Nephron (organoid): ENCODE data around the gene CAMK2D.

Experiments used
- H3K27ac Mint-ChIP-seq, 3 experiments: 2 replicates each; pipeline ENCODE4 v1.8.0; 2020; ENCODE audit warnings: mixed read lengths in 3 of 3, mild to moderate bottlenecking in 2 of 3, moderate library complexity in 1 of 3
- H3K27me3 Mint-ChIP-seq: 2 replicates; pipeline ENCODE4 v1.8.0; 2021; ENCODE audit warnings: low read depth, mild to moderate bottlenecking, moderate library complexity, mixed read lengths
- H3K36me3 Mint-ChIP-seq: 2 replicates; pipeline ENCODE4 v1.8.0; 2020; ENCODE audit warnings: low read depth, mixed read lengths
- H3K4me1 Mint-ChIP-seq: 2 replicates; pipeline ENCODE4 v1.8.0; 2020; ENCODE audit warnings: mixed read lengths
- H3K4me3 Mint-ChIP-seq, 3 experiments: 2 replicates each; pipeline ENCODE4 v1.8.0; 2020; ENCODE audit warnings: mild to moderate bottlenecking in 3 of 3, mixed read lengths in 3 of 3, moderate library complexity in 2 of 3
- H3K9me3 Mint-ChIP-seq: 2 replicates; pipeline ENCODE4 v1.8.0; 2020; ENCODE audit warnings: mixed read lengths
- TF ChIP-seq, protein P1 (sequence below), 3 experiments: fragments of 200-600 bp; sonication (generic); IDR thresholded peaks; one replicate each; pipeline ENCODE4 v1.5.0; 2021; ENCODE audit warnings: antibody characterized with exemption in 3 of 3; ENCODE audit not compliant: unreplicated experiment in 3 of 3

CAMK2D gene

DNA sequence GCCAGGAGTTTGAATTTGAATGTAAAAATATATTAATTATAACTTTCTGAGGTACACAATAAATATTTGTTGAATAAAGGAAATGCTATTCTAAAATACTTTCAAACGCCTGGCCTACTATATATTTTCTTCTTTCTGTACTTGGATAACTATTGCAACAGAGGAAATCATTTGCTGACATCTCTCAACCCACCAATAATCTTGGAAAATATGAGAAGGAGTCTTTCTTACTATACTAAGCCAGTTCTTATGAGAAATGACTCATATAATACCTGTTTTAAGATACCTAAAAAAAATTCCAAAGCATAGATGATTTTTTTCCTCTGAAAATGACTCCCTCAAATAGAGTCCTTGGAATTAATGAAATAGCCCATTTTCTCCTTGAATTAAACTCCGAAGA, 64.1 kb downstream of the CAMK2D start:
- Mint-ChIP-seq H3K4me1 (peaks cover 15% of the 10 kb centered on the region), H3K9me3 (no peaks in the 10 kb centered on the region), H3K27ac (no peak overlapping the region), H3K4me3 (no peak overlapping the region), H3K27me3 (no peaks in the 10 kb centered on the region), H3K36me3 (peaks cover 4% of the 10 kb centered on the region)
- TF ChIP-seq, protein P1, sequence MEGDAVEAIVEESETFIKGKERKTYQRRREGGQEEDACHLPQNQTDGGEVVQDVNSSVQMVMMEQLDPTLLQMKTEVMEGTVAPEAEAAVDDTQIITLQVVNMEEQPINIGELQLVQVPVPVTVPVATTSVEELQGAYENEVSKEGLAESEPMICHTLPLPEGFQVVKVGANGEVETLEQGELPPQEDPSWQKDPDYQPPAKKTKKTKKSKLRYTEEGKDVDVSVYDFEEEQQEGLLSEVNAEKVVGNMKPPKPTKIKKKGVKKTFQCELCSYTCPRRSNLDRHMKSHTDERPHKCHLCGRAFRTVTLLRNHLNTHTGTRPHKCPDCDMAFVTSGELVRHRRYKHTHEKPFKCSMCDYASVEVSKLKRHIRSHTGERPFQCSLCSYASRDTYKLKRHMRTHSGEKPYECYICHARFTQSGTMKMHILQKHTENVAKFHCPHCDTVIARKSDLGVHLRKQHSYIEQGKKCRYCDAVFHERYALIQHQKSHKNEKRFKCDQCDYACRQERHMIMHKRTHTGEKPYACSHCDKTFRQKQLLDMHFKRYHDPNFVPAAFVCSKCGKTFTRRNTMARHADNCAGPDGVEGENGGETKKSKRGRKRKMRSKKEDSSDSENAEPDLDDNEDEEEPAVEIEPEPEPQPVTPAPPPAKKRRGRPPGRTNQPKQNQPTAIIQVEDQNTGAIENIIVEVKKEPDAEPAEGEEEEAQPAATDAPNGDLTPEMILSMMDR (IDR thresholded peaks at IDR 0.05; ENCODE audit: unreplicated experiment in 3 of 3): no peak

DNA sequence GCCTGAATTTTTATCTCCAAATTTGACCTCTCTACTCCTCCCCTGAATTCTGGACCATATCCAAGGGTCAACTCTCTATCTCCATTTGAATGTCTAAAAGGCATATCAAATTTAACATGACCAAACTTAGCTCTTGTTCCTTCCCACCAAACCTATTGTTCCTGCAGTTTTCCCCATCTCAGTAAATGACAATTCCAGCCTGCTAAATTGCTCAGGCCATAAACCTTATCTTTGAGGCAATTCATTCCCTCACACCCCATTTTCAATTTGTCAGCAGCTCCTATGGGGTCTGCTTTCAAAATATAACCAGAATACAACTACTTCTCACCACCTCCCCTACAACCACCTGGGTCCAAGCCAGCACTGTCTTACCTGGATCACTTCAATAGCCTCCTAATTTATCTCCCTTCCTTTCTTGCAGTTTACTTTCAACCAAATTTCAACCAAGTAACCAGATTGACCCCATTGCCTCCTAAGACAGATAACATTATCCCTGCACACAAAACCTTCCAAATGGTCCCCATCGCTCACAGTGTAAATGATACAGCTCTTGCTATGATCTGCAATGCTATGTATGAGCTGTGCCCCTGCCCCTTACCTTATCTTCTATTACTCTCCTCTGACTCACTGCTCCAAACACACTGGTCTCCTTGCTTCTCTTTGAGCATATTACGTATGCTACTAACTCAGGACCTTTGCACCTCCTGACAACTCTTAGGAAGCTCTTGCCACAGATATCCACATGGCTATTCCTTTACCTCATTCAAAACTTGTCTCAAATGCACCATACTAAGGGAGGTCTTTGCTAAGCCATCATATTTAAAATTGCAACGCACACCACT, 66.0 kb downstream of the CAMK2D start:
- Mint-ChIP-seq H3K36me3 (peaks cover 2% of the 10 kb centered on the region), H3K4me1 (peaks cover 15% of the 10 kb centered on the region), H3K27ac (no peak overlapping the region), H3K9me3 (no peaks in the 10 kb centered on the region), H3K4me3 (no peak overlapping the region), H3K27me3 (no peaks in the 10 kb centered on the region)
- TF ChIP-seq, protein P1 (IDR thresholded peaks at IDR 0.05; ENCODE audit: unreplicated experiment in 3 of 3): no peak

DNA sequence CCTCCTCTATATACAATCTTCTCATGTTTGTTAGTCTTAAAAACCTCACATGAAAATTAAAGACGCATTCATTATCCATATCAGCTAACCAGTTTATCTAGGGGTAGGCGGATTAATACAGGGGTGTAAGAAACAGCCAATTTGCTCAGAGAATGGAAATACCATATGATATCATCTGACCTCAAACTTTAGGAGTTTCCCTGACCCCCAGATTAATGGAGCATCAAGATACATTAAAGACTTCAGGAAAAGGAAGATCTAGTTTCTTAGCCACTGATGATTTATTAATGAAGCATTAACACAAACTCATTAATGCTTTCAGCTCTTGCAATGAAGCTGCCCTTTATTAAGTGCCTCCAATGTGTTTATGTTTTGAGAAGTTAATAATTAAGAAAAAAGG, 67.5 kb downstream of the CAMK2D start:
- Mint-ChIP-seq H3K4me3 (no peak overlapping the region), H3K9me3 (no peaks in the 10 kb centered on the region), H3K4me1 (peaks cover 15% of the 10 kb centered on the region), H3K27ac (no peak overlapping the region), H3K36me3 (peaks cover 7% of the 10 kb centered on the region), H3K27me3 (no peaks in the 10 kb centered on the region)
- TF ChIP-seq, protein P1 (IDR thresholded peaks at IDR 0.05; ENCODE audit: unreplicated experiment in 3 of 3): no peak

DNA sequence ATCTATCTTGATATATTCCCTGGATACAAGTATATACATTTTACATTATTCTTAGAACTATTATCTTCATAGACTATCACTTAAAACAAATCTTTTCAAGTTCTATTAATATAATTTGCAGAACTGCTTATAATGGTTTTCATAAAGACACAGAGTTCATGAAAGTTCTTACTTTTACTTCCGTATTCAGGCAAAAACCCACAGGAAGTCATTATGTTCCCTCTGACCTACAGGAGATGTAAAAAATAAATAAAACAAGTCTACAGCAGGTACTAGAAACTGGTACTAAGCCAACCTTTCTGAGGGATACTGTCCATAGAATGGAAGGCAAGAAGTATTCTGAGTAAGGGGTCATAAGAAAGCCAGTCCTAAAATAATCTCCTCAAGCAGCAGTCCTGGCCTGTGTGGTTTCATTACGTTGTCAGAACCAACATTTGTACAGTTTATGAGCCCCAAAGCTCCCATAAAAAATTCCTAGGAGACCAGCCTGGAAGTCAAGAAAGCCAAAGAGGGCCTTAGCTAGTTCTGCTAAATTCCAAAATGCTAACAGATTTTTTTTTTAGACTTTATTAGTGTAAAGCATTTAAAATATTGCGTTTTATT, 68.6 kb downstream of the CAMK2D start:
- H3K36me3 Mint-ChIP-seq: peaks cover 7% of the 10 kb centered on the region
- peak overlapping the region in 1 of 3 experiments; percentile 18 for H3K27ac Mint-ChIP-seq
- H3K4me1 Mint-ChIP-seq: peaks cover 15% of the 10 kb centered on the region
- H3K9me3 Mint-ChIP-seq: no peaks in the 10 kb centered on the region
- TF ChIP-seq, protein P1 (IDR thresholded peaks at IDR 0.05; ENCODE audit: unreplicated experiment in 3 of 3): no peak
- H3K4me3 Mint-ChIP-seq: no peak overlapping the region
- no peaks in the 10 kb centered on the region for H3K27me3 Mint-ChIP-seq

DNA sequence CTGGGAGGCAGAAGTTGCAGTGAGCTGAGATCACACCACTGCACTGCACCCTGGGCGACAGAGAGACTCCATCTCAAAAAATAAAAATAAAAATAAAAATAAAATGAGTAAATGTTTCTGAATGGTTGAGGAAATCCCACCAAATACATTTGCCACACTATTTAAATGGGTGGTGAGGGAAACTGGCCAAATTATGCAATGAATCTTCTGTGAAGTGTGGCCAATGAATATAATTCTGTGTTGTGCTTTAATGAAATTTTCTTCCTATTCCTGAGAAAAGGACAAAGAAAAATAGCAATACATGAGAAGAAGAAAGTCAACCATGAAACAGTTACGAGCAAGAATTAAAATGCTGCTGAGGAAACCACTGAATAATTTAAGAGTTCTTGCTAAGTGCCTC, 69.9 kb downstream of the CAMK2D start:
- H3K36me3 Mint-ChIP-seq: peaks cover 10% of the 10 kb centered on the region
- TF ChIP-seq, protein P1 (IDR thresholded peaks at IDR 0.05; ENCODE audit: unreplicated experiment in 3 of 3): no peak
- H3K27me3 Mint-ChIP-seq: no peaks in the 10 kb centered on the region
- H3K9me3 Mint-ChIP-seq: no peaks in the 10 kb centered on the region
- no peak overlapping the region for H3K4me3 Mint-ChIP-seq
- H3K4me1 Mint-ChIP-seq: peaks cover 15% of the 10 kb centered on the region
- no peak overlapping the region for H3K27ac Mint-ChIP-seq
